Trophoblast cell (in vitro differentiated cells and primary cell): Measurements from ENCODE around the gene RADIL.

Experiments used
- DNase-seq, 2 donors: peaks; one replicate each; pipeline ENCODE4 v3.0.0-alpha.2; 2016
- H2AFZ ChIP-seq: 2 replicates; pipeline ENCODE4 v1.6.1; 2013; ENCODE audit warnings: low read length, moderate library complexity, mild to moderate bottlenecking; ENCODE audit not compliant: insufficient read depth, poor library complexity
- H2AK5ac ChIP-seq: 2 replicates; pipeline ENCODE4 v1.6.1; 2013; ENCODE audit warnings: mild to moderate bottlenecking, low read length
- H2BK120ac ChIP-seq: 2 replicates; pipeline ENCODE4 v1.6.1; 2013; ENCODE audit warnings: low read length, mild to moderate bottlenecking, moderate library complexity; ENCODE audit not compliant: insufficient read depth, poor library complexity
- H2BK12ac ChIP-seq: 2 replicates; pipeline ENCODE4 v1.6.1; 2013; ENCODE audit warnings: mild to moderate bottlenecking, low read length, moderate library complexity
- H2BK5ac ChIP-seq: 2 replicates; pipeline ENCODE4 v1.6.1; 2013; ENCODE audit warnings: low read length, low read depth, moderate library complexity, mild to moderate bottlenecking; ENCODE audit not compliant: poor library complexity
- H3K14ac ChIP-seq: 2 replicates; pipeline ENCODE4 v1.6.1; 2013; ENCODE audit warnings: mild to moderate bottlenecking, low read length
- H3K18ac ChIP-seq: 2 replicates; pipeline ENCODE4 v1.6.1; 2013; ENCODE audit warnings: mild to moderate bottlenecking, low read length
- H3K23ac ChIP-seq: 2 replicates; pipeline ENCODE4 v1.6.1; 2013; ENCODE audit warnings: low read length
- H3K27ac ChIP-seq: 2 replicates; pipeline ENCODE4 v1.5.1; 2013; ENCODE audit warnings: low read depth, mild to moderate bottlenecking, inconsistent platforms, low read length, moderate library complexity
- H3K27me3 ChIP-seq: 2 replicates; pipeline ENCODE4 v1.6.1; 2013; ENCODE audit warnings: inconsistent platforms, mild to moderate bottlenecking, low read length, moderate library complexity; ENCODE audit not compliant: insufficient read depth
- H3K36me3 ChIP-seq, 2 experiments: 1 replicate in 1 of 2; 2 replicates in 1 of 2; pipeline ENCODE4 v1.6.1; 2013; ENCODE audit warnings: low read length in 2 of 2, mild to moderate bottlenecking in 2 of 2, moderate library complexity in 1 of 2; ENCODE audit not compliant: insufficient read depth in 2 of 2, control insufficient read depth in 1 of 2
- H3K4ac ChIP-seq: 2 replicates; pipeline ENCODE4 v1.6.1; 2013; ENCODE audit warnings: low read depth, mild to moderate bottlenecking, low read length, moderate library complexity
- H3K4me1 ChIP-seq, 2 experiments: 1 replicate in 1 of 2; 2 replicates in 1 of 2; pipeline ENCODE4 v1.6.1; 2013; ENCODE audit warnings: low read length in 2 of 2, mild to moderate bottlenecking in 2 of 2, moderate library complexity in 1 of 2; ENCODE audit not compliant: insufficient read depth in 2 of 2, control insufficient read depth in 1 of 2
- H3K4me2 ChIP-seq: 2 replicates; pipeline ENCODE4 v1.6.1; 2013; ENCODE audit warnings: inconsistent platforms, mild to moderate bottlenecking, low read length, moderate library complexity
- H3K4me3 ChIP-seq: 2 replicates; pipeline ENCODE4 v1.5.1; 2013; ENCODE audit warnings: mild to moderate bottlenecking, low read depth, low read length, inconsistent platforms
- H3K79me1 ChIP-seq: one replicate; pipeline ENCODE4 v1.6.1; 2013; ENCODE audit warnings: low read length
- H3K79me2 ChIP-seq: 2 replicates; pipeline ENCODE4 v1.6.1; 2013; ENCODE audit warnings: low read length, mild to moderate bottlenecking; ENCODE audit not compliant: control insufficient read depth, insufficient read depth, poor library complexity
- H3K9ac ChIP-seq: 2 replicates; pipeline ENCODE4 v1.6.1; 2013; ENCODE audit warnings: mild to moderate bottlenecking, low read length
- H3K9me3 ChIP-seq: 2 replicates; pipeline ENCODE4 v1.6.1; 2013; ENCODE audit warnings: low read depth, mild to moderate bottlenecking, control low read depth, inconsistent platforms, low read length; ENCODE audit not compliant: insufficient read depth
- H4K12ac ChIP-seq: 2 replicates; pipeline ENCODE4 v1.6.1; 2013; ENCODE audit warnings: low read depth, mild to moderate bottlenecking, low read length, moderate library complexity
- H4K8ac ChIP-seq: 2 replicates; pipeline ENCODE4 v1.6.1; 2013; ENCODE audit warnings: low read depth, mild to moderate bottlenecking, low read length, moderate library complexity
- H4K91ac ChIP-seq: one replicate; pipeline ENCODE4 v1.6.1; 2013; ENCODE audit warnings: low read depth, mild to moderate bottlenecking, low read length, moderate library complexity
- WGBS: extraction: QIAGEN DNeasy Blood & Tissue Kit; methylation state at CpG from one replicate; pipeline ENCODE4 v1.1.7; 2013; ENCODE audit warnings: missing lambda C conversion rate; ENCODE audit not compliant: insufficient read length, insufficient coverage; ENCODE audit errors: extremely low coverage; 5-methylcytosine and 5-hydroxymethylcytosine counted together

RADIL gene

DNA sequence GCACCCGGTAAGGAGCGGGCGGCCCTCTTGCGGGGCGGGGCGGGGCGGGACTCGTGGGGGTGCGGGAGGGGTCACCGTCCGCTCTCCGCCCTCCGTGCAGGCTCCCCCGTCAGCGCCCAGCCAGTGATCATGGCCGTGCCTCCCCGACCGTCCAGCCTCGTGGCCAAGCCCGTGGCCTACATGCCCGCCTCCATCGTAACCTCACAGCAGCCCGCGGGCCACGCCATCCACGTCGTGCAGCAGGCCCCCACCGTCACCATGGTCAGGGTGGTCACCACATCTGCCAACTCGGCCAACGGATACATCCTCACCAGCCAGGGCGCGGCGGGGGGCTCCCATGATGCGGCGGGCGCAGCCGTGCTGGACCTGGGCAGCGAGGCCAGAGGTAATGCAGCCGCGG lies 124.3 kb downstream of the RADIL start:
- Histone ChIP-seq H3K36me3 (peaks cover 71 to 73% of the 10 kb centered on the region in 2 experiments), H4K91ac (no peak overlapping the region), H3K14ac (no peak overlapping the region), H2BK120ac (no peak overlapping the region), H2AFZ (no peak overlapping the region), H4K8ac (no peak overlapping the region), H3K79me1 (no peaks in the 10 kb centered on the region), H2BK12ac (no peak overlapping the region), H3K4ac (no peak overlapping the region), H3K23ac (no peak overlapping the region), H3K27ac (no peak overlapping the region), H3K9me3 (no peaks in the 10 kb centered on the region), H3K4me1 (no peaks in the 10 kb centered on the region), H3K4me2 (no peak overlapping the region), H3K4me3 (peak overlapping the region; percentile 14), H3K18ac (no peak overlapping the region), H2BK5ac (no peak overlapping the region), H3K27me3 (no peaks in the 10 kb centered on the region), H4K12ac (no peak overlapping the region), H2AK5ac (no peak overlapping the region), H3K9ac (no peak overlapping the region), H3K79me2 (no peaks in the 10 kb centered on the region)
- no peak for DNase-seq
- no CpG with 5 or more reads among the region's 40 CpGs for WGBS

DNA sequence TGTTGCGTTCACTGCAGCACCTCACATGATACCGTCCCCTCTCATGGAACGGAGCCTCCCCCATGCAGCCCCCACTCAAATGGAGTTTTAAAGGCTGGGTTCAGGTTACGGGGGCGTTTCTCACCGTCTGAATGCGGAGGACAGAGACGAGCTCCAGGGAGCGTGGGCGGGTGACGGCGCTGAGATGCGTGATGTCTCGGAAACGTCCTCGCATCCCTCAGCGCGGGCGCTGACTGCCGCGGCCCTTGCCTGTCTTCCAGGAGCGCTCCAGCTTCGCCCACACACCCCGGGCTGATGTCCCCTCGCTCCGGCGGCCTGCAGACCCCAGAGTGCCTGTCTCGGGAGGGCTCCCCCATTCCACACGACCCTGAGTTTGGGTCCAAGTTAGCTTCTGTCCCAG lies 124.7 kb downstream of the RADIL start:
- H3K18ac ChIP-seq, result no peak overlapping the region

DNA sequence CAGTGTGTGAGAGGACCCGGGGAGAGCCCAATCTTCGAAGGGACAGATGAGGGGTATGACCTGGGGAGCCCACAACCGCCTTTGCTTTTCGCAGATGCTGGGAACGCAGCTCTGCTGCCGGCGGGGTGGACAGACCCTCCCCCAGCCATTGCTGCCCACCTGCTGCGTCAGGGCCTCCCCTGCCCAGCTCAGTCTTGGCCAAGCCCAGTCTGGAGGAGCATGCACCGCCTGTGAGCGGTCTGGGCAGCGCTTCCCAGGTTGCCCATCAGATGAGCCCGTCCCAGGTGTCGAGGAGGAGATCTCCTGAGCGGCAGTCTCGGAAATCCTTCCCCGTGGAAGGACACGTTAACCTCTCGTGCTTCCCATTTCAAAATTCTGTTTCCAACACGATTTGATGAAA lies 125.4 kb downstream of the RADIL start:
- DNase-seq, result no peak
- no peak overlapping the region for H3K18ac ChIP-seq
- no peak overlapping the region for H2BK12ac ChIP-seq
- no peak overlapping the region for H3K4ac ChIP-seq
- no peak overlapping the region for H2BK5ac ChIP-seq
- H3K36me3 ChIP-seq, result peaks cover 65 to 66% of the 10 kb centered on the region in 2 experiments
- H4K8ac ChIP-seq, result no peak overlapping the region
- H3K27me3 ChIP-seq, result no peaks in the 10 kb centered on the region
- H3K4me1 ChIP-seq, result no peaks in the 10 kb centered on the region
- no peak overlapping the region for H4K91ac ChIP-seq
- H4K12ac ChIP-seq, result no peak overlapping the region
- H3K9ac ChIP-seq, result no peak overlapping the region
- no peak overlapping the region for H3K4me2 ChIP-seq
- H3K23ac ChIP-seq, result no peak overlapping the region
- no peak overlapping the region for H2AK5ac ChIP-seq
- no peak overlapping the region for H3K27ac ChIP-seq
- no peak overlapping the region for H3K14ac ChIP-seq
- H2BK120ac ChIP-seq, result no peak overlapping the region
- no peaks in the 10 kb centered on the region for H3K9me3 ChIP-seq
- no CpG with 5 or more reads among the region's 19 CpGs for whole genome bisulfite sequencing
- H3K79me1 ChIP-seq, result no peaks in the 10 kb centered on the region
- H3K4me3 ChIP-seq, result peak overlapping the region; percentile 40
- H2AFZ ChIP-seq, result no peak overlapping the region
- no peaks in the 10 kb centered on the region for H3K79me2 ChIP-seq

More for the DNA sequence above, 124.7 kb downstream of the RADIL start:
- no peak overlapping the region for H3K4me3 ChIP-seq
- no peak overlapping the region for H2BK5ac ChIP-seq
- no peaks in the 10 kb centered on the region for H3K9me3 ChIP-seq
- H3K79me2 ChIP-seq, result no peaks in the 10 kb centered on the region
- H3K79me1 ChIP-seq, result no peaks in the 10 kb centered on the region
- H2BK120ac ChIP-seq, result no peak overlapping the region
- no peak overlapping the region for H4K91ac ChIP-seq
- H2BK12ac ChIP-seq, result no peak overlapping the region
- no peaks in the 10 kb centered on the region for H3K27me3 ChIP-seq
- no peak for DNase-seq
- WGBS, result no CpG with 5 or more reads among the region's 29 CpGs
- H3K36me3 ChIP-seq, result peaks cover 69% of the 10 kb centered on the region in 2 experiments
- no peak overlapping the region for H3K27ac ChIP-seq
- H4K8ac ChIP-seq, result no peak overlapping the region
- no peak overlapping the region for H4K12ac ChIP-seq
- no peak overlapping the region for H3K4me2 ChIP-seq
- no peak overlapping the region for H3K23ac ChIP-seq
- H3K14ac ChIP-seq, result no peak overlapping the region
- no peak overlapping the region for H3K9ac ChIP-seq
- no peaks in the 10 kb centered on the region for H3K4me1 ChIP-seq
- H2AFZ ChIP-seq, result no peak overlapping the region
- H2AK5ac ChIP-seq, result no peak overlapping the region
- H3K4ac ChIP-seq, result no peak overlapping the region

DNA sequence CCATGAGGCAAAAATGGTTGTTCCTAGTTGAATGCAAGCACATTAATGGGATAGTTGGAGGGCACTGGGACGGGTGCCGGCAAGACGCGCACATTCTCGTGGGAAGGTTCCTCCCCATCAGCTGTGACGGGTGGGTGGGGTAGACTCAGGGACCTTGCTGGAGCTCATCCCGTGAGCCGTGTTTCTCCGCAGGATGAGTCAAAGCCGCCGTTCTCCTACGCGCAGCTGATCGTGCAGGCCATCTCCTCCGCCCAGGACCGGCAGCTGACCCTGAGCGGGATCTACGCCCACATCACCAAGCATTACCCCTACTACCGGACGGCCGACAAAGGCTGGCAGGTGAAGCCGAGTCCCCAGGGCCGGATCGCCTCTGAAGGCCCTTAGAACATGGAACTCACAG lies 128.5 kb downstream of the RADIL start:
- Histone ChIP-seq H3K4ac (no peak overlapping the region), H2BK12ac (no peak overlapping the region), H3K9me3 (no peaks in the 10 kb centered on the region), H4K12ac (no peak overlapping the region), H3K4me2 (no peak overlapping the region), H3K4me1 (no peaks in the 10 kb centered on the region), H3K9ac (no peak overlapping the region), H4K8ac (no peak overlapping the region), H3K79me2 (no peaks in the 10 kb centered on the region), H3K27me3 (no peaks in the 10 kb centered on the region), H3K23ac (no peak overlapping the region), H3K79me1 (no peaks in the 10 kb centered on the region), H2BK120ac (no peak overlapping the region), H3K14ac (no peak overlapping the region), H2BK5ac (no peak overlapping the region), H2AK5ac (no peak overlapping the region), H4K91ac (no peak overlapping the region), H3K36me3 (peaks cover 47 to 50% of the 10 kb centered on the region in 2 experiments), H3K18ac (no peak overlapping the region), H2AFZ (no peak overlapping the region), H3K4me3 (no peak overlapping the region), H3K27ac (no peak overlapping the region)
- WGBS, result no CpG with 5 or more reads among the region's 24 CpGs
- DNase-seq, result no peak
